SK-N-SH (cell line): Measurements from ENCODE around the gene BCLAF1. TPM values are rescaled to one million over a fixed set of nuclear protein-coding genes. Genes with fewer than 3 reads are reported as not detected.
A peak's percentile ranks its signal among the peaks of the same experiment; 100 is the strongest.

Source experiments
- CTCF ChIA-PET: fragments of 300-600, 350-600 bp; formaldehyde crosslinking; extraction: SDS; loops from one replicate; lab custom pipeline; 2021; lab: Yijun Ruan, JAX
- POLR2A ChIA-PET: fragments of 350-600 bp; sonication (Branson Sonifier 250); formaldehyde crosslinking; extraction: SDS; loops from one replicate; lab custom pipeline; 2020; ENCODE audit warnings: antibody characterized with exemption, inconsistent platforms; lab: Yijun Ruan, JAX
- DNase-seq: peaks from one replicate; pipeline ENCODE4 v3.0.0; 2012
- H2AFZ ChIP-seq: fragments of 200-600 bp; sonication (generic); 2 replicates; pipeline ENCODE4 v1.8.1; 2016; ENCODE audit warnings: antibody characterized with exemption, mild to moderate bottlenecking, low read depth
- H3F3A ChIP-seq: fragments of 200-600 bp; sonication (generic); replicated peaks from 2 replicates; pipeline ENCODE3; 2016; ENCODE audit warnings: antibody characterized with exemption, mild to moderate bottlenecking; ENCODE audit not compliant: insufficient read depth
- H3K27ac ChIP-seq, 2 experiments: fragments of 200-500 bp in 1 of 2; fragments of 200-600 bp in 1 of 2; sonication (Bioruptor generic) in 1 of 2; sonication (generic), shearing (Covaris generic) in 1 of 2; 2 replicates each; pipeline versions ENCODE4 v1.5.1 to v1.6.1; 2014 to 2016; ENCODE audit warnings: low read depth in 2 of 2, inconsistent platforms in 1 of 2, low read length in 1 of 2, mild to moderate bottlenecking in 1 of 2, mixed read lengths in 1 of 2
- H3K27me3 ChIP-seq: fragments of 200-600 bp; sonication (generic), shearing (Covaris generic); 2 replicates; pipeline ENCODE4 v1.6.1; 2016; ENCODE audit warnings: mixed run types; ENCODE audit not compliant: insufficient read depth
- H3K36me3 ChIP-seq, 2 experiments: fragments of 200-500 bp in 1 of 2; fragments of 200-600 bp in 1 of 2; sonication (Bioruptor generic) in 1 of 2; sonication (generic) in 1 of 2; replicated peaks in 1 of 2; 2 replicates each; pipeline versions ENCODE3 to v1.5.1; 2014 to 2016; ENCODE audit warnings: low read length in 1 of 2, mild to moderate bottlenecking in 1 of 2; ENCODE audit not compliant: insufficient read depth in 2 of 2, control insufficient read depth in 1 of 2
- H3K4me1 ChIP-seq, 2 experiments: fragments of 200-500 bp in 1 of 2; fragments of 200-600 bp in 1 of 2; sonication (Bioruptor generic) in 1 of 2; sonication (generic), shearing (Covaris generic) in 1 of 2; 2 replicates each; pipeline versions ENCODE4 v1.5.1 to v1.6.1; 2014 to 2016; ENCODE audit warnings: low read depth in 1 of 2, low read length in 1 of 2, mixed run types in 1 of 2; ENCODE audit not compliant: insufficient read depth in 2 of 2, control insufficient read depth in 1 of 2
- H3K4me2 ChIP-seq: fragments of 200-600 bp; sonication (generic), shearing (Covaris generic); 2 replicates; pipeline ENCODE4 v1.6.1; 2017; ENCODE audit warnings: mixed run types
- H3K4me3 ChIP-seq, 2 experiments: fragments of 200-500 bp in 1 of 2; fragments of 200-600 bp in 1 of 2; sonication (Bioruptor generic) in 1 of 2; sonication (generic), shearing (Covaris generic) in 1 of 2; 2 replicates each; pipeline versions ENCODE4 v1.5.1 to v1.8.1; 2014 to 2016; ENCODE audit warnings: low read depth in 2 of 2, inconsistent platforms in 1 of 2, low read length in 1 of 2, mild to moderate bottlenecking in 1 of 2, mixed read lengths in 1 of 2, moderate library complexity in 1 of 2
- H3K79me2 ChIP-seq: fragments of 200-600 bp; sonication (generic); 2 replicates; pipeline ENCODE4 v1.8.1; 2017; ENCODE audit warnings: mild to moderate bottlenecking; ENCODE audit not compliant: insufficient read depth
- H3K9ac ChIP-seq: fragments of 200-600 bp; sonication (generic); 2 replicates; pipeline ENCODE4 v1.6.1; 2017; ENCODE audit warnings: mixed run types
- H3K9me2 ChIP-seq: fragments of 200-600 bp; sonication (generic); 2 replicates; pipeline ENCODE4 v1.6.1; 2017; ENCODE audit warnings: mixed run types
- H3K9me3 ChIP-seq: fragments of 200-600 bp; sonication (generic); 2 replicates; pipeline ENCODE4 v1.6.1; 2017; ENCODE audit warnings: mixed run types, mild to moderate bottlenecking, moderate library complexity
- H4K20me1 ChIP-seq: fragments of 200-600 bp; sonication (generic); 2 replicates; pipeline ENCODE4 v1.6.1; 2017; ENCODE audit warnings: mild to moderate bottlenecking, mixed run types; ENCODE audit not compliant: insufficient read depth
- CHD2 ChIP-seq: fragments of 150-350 bp; IDR thresholded peaks from 2 replicates; pipeline ENCODE4 v1.6.1; 2018; ENCODE audit warnings: low read length; ENCODE audit not compliant: partially characterized antibody
- CTCF ChIP-seq: fragments of 200-600 bp; sonication (generic); IDR thresholded peaks from 2 replicates; pipeline ENCODE4 v1.6.1; 2017; ENCODE audit warnings: antibody characterized with exemption, mild to moderate bottlenecking, moderate library complexity
- ELF1 ChIP-seq: IDR thresholded peaks from 2 replicates; pipeline ENCODE4 v1.4.0; 2012
- FOXJ3 ChIP-seq: sonication (generic); formaldehyde crosslinking; IDR thresholded peaks from 2 replicates; pipeline ENCODE4 v1.5.1; 2020; ENCODE audit warnings: mild to moderate bottlenecking, missing genetic modification reagents
- FOXM1 ChIP-seq: IDR thresholded peaks from 2 replicates; pipeline ENCODE4 v1.4.0; 2012; ENCODE audit warnings: low read depth, mild to moderate bottlenecking
- GABPA ChIP-seq: IDR thresholded peaks from 2 replicates; pipeline ENCODE4 v1.4.0; 2012; ENCODE audit warnings: low read depth, mild to moderate bottlenecking
- GATA2 ChIP-seq: sonication (generic); formaldehyde crosslinking; IDR thresholded peaks from 2 replicates; pipeline ENCODE4 v1.5.0; 2020; ENCODE audit warnings: mild to moderate bottlenecking, missing genetic modification reagents
- IRF3 ChIP-seq: fragments of 150-350 bp; IDR thresholded peaks from 2 replicates; pipeline ENCODE4 v1.6.1; 2016; ENCODE audit warnings: mild to moderate bottlenecking, low read depth, low read length
- JUND ChIP-seq: IDR thresholded peaks from 2 replicates; pipeline ENCODE4 v1.4.0; 2012
- MAX ChIP-seq: IDR thresholded peaks from 2 replicates; pipeline ENCODE4 v1.4.0; 2012; ENCODE audit warnings: low read depth
- MXI1 ChIP-seq: IDR thresholded peaks from 2 replicates; pipeline ENCODE4 v1.6.1; 2012; ENCODE audit warnings: mild to moderate bottlenecking, low read depth, low read length, improper control_type of control experiment
- NFIC ChIP-seq: IDR thresholded peaks from 2 replicates; pipeline ENCODE4 v1.4.0; 2012; ENCODE audit warnings: borderline replicate concordance
- NRF1 ChIP-seq: IDR thresholded peaks from 2 replicates; pipeline ENCODE4 v1.6.1; 2012; ENCODE audit warnings: low read depth, mild to moderate bottlenecking, low read length
- PBX3 ChIP-seq: IDR thresholded peaks from 2 replicates; pipeline ENCODE4; 2012
- POLR2AphosphoS5 ChIP-seq: IDR thresholded peaks from 2 replicates; pipeline ENCODE4 v1.6.1; 2012; ENCODE audit warnings: low read depth, low read length
- RCOR1 ChIP-seq: fragments of 150-350 bp; IDR thresholded peaks from 2 replicates; pipeline ENCODE4 v1.6.1; 2017; ENCODE audit warnings: antibody characterized with exemption, low read length
- RFX5 ChIP-seq: IDR thresholded peaks from 2 replicates; pipeline ENCODE4 v1.6.1; 2012; ENCODE audit warnings: mild to moderate bottlenecking, improper control_type of control experiment, low read length
- RXRA ChIP-seq: IDR thresholded peaks from 2 replicates; pipeline ENCODE4 v1.4.0; 2012; ENCODE audit warnings: low read depth, mild to moderate bottlenecking, borderline replicate concordance
- SIN3A ChIP-seq: IDR thresholded peaks from 2 replicates; pipeline ENCODE4 v1.6.1; 2012; ENCODE audit warnings: low read depth, mild to moderate bottlenecking, low read length, moderate library complexity, borderline replicate concordance
- TAF1 ChIP-seq: IDR thresholded peaks from 2 replicates; pipeline ENCODE4 v1.6.1; 2012; ENCODE audit warnings: low read depth, mild to moderate bottlenecking, low read length, moderate library complexity, borderline replicate concordance
- TEAD4 ChIP-seq: IDR thresholded peaks from 2 replicates; pipeline ENCODE4 v1.4.0; 2012; ENCODE audit warnings: mild to moderate bottlenecking, borderline replicate concordance; ENCODE audit not compliant: insufficient read depth
- USF2 ChIP-seq: fragments of 150-350 bp; IDR thresholded peaks from 2 replicates; pipeline ENCODE4 v1.6.1; 2017; ENCODE audit warnings: antibody characterized with exemption, low read length, low read depth, borderline replicate concordance
- YY1 ChIP-seq: IDR thresholded peaks from 2 replicates; pipeline ENCODE4 v1.4.0; 2012; ENCODE audit warnings: low read depth, mild to moderate bottlenecking
- WGBS: methylation state at CpG from one replicate; pipeline ENCODE4 v1.1.6; 2017; ENCODE audit warnings: low lambda C conversion rate; 5-methylcytosine and 5-hydroxymethylcytosine counted together
- polyA plus RNA-seq, 3 experiments: library from polyadenylated mRNA; depleted of rRNA; stranded (reverse); fragments of >200 nt; gene quantifications; 2 replicates each; pipeline ENCODE4 v1.2.3, GENCODE V29; 2012

Gene BCLAF1
- polyA plus RNA-seq, 1 of the 3 experiments (the other 2 are of a cell fraction) = 21.9 TPM

GRCh38 chr6:136249811-136250685 lies 39.6 kb downstream of the BCLAF1 start, which contains the start of gene MTFR2:
Gene MTFR2, minus strand, starts transcription at chr6:136250311. Its CDS starts 1,212 bp downstream, at chr6:136249099.
- ChIA-PET POLR2A (interaction anchor here (0.5 to 2.2 kb wide), 3 partner anchors 38 to 73 kb away, joined by 3 to 8 read pairs (median 4); partner anchors contain the start of gene BCLAF1), CTCF (interaction anchor here (0.6 to 2.5 kb wide), 10 partner anchors 10 to 728 kb away, joined by 3 to 11 read pairs (median 4); partner anchors contain the start of gene MAP7)
- H3K4me3 ChIP-seq = peak within 1 kb of the TSS; percentile 77 to 98
- no peaks in the 10 kb centered on the region for H3K9me3 ChIP-seq
- no peaks in the 10 kb centered on the region for H3K9me2 ChIP-seq
- peaks cover 36% of the 10 kb centered on the region for H3F3A ChIP-seq
- H3K4me1 ChIP-seq = peaks cover 0 to 21% of the 10 kb centered on the region in 2 experiments; a peak in 2 of 4 replicates
- peak within 1 kb of the TSS; percentile 82 for H2AFZ ChIP-seq
- no peaks in the 10 kb centered on the region for H3K27me3 ChIP-seq
- DNase-seq = peak; percentile 90
- peak within 1 kb of the TSS; percentile 87 for H3K4me2 ChIP-seq
- H4K20me1 ChIP-seq = no peaks in the 10 kb centered on the region
- peak within 1 kb of the TSS; percentile 66 for H3K9ac ChIP-seq
- peak within 1 kb of the TSS; percentile 59 to 66 for H3K27ac ChIP-seq
- WGBS = 3% methylated on average over 27 of the region's 59 CpGs
- peaks cover 0 to 11% of the 10 kb centered on the region in 2 experiments for H3K36me3 ChIP-seq
- peaks cover 31% of the 10 kb centered on the region; the same call in 1 of the 2 replicates for H3K79me2 ChIP-seq
- TF ChIP-seq FOXJ3 (CRISPR knock-in tag) (no peak), YY1 (no peak), NRF1 (no peak), PBX3 (peak; percentile 89), CTCF (no peak), POLR2AphosphoS5 (peak; percentile 70), RXRA (no peak), TEAD4 (no peak), ELF1 (peak; percentile 100), TAF1 (peak; percentile 50), RCOR1 (no peak), FOXM1 (peak; percentile 57; the same call in 1 of the 2 replicates), RFX5 (peak; percentile 68), SIN3A (peak; percentile 100), CHD2 (peak; percentile 94), GABPA (peak; percentile 78), USF2 (no peak), MAX (peak; percentile 85), NFIC (no peak), GATA2 (CRISPR knock-in tag) (no peak), MXI1 (peak; percentile 100), IRF3 (peak; percentile 90), JUND (no peak)
- TF ChIP-seq, all 33 proteins: peak for 12
